HL-60/S4 treated with retinoic acid at 250 ng/mL for 4 days and 3 days (cell line): ENCODE data around the gene ANXA2R.
"Not testable (repeated sequence)": the region's sequence is repeated elsewhere in the genome, so short reads cannot be mapped to it uniquely, and the experiment has no call there.

Source experiments
- in situ Hi-C: fragments of 300-500 bp; cut with MboI; formaldehyde crosslinking; loops from 2 replicates; pipeline ENCODE4 v1.7.0; 2022; ENCODE audit warnings: low sequenced_read_pairs

ANXA2R gene

GRCh38 chr5:43036409-43036808 is 3.7 kb downstream of the ANXA2R start:
- in situ Hi-C loops: no loop called here

- in situ Hi-C loops: no loop called here
Measured at GRCh38 chr5:43034591-43034968, 5.5 kb downstream of the ANXA2R start.

GRCh38 chr5:43033841-43034590 is 6.1 kb downstream of the ANXA2R start:
- in situ Hi-C loops: no loop called here

- in situ Hi-C loops: no loop called here
Measured at GRCh38 chr5:43027054-43027785, 12.9 kb downstream of the ANXA2R start.

- in situ Hi-C loops: not testable (repeated sequence)
Measured at GRCh38 chr5:43025184-43025950, 14.8 kb downstream of the ANXA2R start.

- in situ Hi-C loops: no loop called here
Measured at GRCh38 chr5:43024217-43024616, 15.9 kb downstream of the ANXA2R start.

GRCh38 chr5:43021151-43021550 is 19.0 kb downstream of the ANXA2R start:
- in situ Hi-C loops: no loop called here

GRCh38 chr5:43020399-43020746 is 19.7 kb downstream of the ANXA2R start:
- in situ Hi-C loops: no loop called here

GRCh38 chr5:43019614-43020398 is 20.3 kb downstream of the ANXA2R start:
- in situ Hi-C loops: no loop called here

- in situ Hi-C loops: no loop called here
Measured at GRCh38 chr5:43019291-43019613, 20.9 kb downstream of the ANXA2R start.

- in situ Hi-C loops: no loop called here
Measured at GRCh38 chr5:43017428-43017815, 22.7 kb downstream of the ANXA2R start.

GRCh38 chr5:43016217-43016779 is 23.8 kb downstream of the ANXA2R start:
- in situ Hi-C loops: no loop called here

GRCh38 chr5:43014522-43014921 is 25.6 kb downstream of the ANXA2R start:
- in situ Hi-C loops: no loop called here

GRCh38 chr5:43010935-43011315 is 29.2 kb downstream of the ANXA2R start:
- in situ Hi-C loops: no loop called here

- in situ Hi-C loops: no loop called here
Measured at GRCh38 chr5:43008363-43009153, 31.6 kb downstream of the ANXA2R start.

GRCh38 chr5:43007911-43008362 is 32.2 kb downstream of the ANXA2R start:
- in situ Hi-C loops: no loop called here

GRCh38 chr5:43007246-43007910 is 32.7 kb downstream of the ANXA2R start:
- in situ Hi-C loops: no loop called here

GRCh38 chr5:43006424-43007202 is 33.5 kb downstream of the ANXA2R start:
- in situ Hi-C loops: no loop called here

- in situ Hi-C loops: no loop called here
Measured at GRCh38 chr5:43005031-43005430, 35.1 kb downstream of the ANXA2R start.
